OCI-LY1 (cell line): Measurements from ENCODE around the gene ADAMTS18.

Experiments used
- EZH2 ChIP-seq: fragments of 200-600 bp; sonication (generic), shearing (Covaris generic); IDR thresholded peaks from 2 replicates; pipeline ENCODE4 v1.8.0; 2017; ENCODE audit warnings: borderline replicate concordance, mixed run types, mild to moderate bottlenecking, antibody characterized with exemption, low read length, moderate library complexity, mixed read lengths
- TF ChIP-seq, protein P1 (sequence below): fragments of 200-600 bp; sonication (generic), shearing (Covaris generic); IDR thresholded peaks from 2 replicates; pipeline ENCODE4 v1.5.1; 2017; ENCODE audit warnings: mild to moderate bottlenecking, antibody characterized with exemption, low read length, moderate library complexity, mixed read lengths

DNA sequence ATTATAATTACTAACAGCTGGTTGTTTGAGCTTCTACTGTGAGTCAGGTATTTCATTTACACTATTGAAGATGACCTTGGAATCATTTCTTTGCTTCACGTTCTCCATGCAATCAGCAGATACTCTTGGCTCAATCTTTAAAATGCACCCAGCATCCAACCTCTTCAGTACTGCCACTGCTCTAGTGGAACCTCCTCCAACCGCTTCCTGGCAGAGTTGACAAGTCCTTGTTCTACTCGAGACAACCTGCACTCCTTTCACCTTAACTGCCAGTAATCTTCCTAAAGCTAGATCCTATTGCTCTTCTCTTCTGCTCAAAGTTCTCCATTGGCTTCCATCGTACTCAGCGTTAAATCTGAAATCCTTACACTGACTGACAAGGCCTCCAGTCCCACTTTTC is 149.2 kb downstream of the ADAMTS18 start:
- TF ChIP-seq, protein P1, sequence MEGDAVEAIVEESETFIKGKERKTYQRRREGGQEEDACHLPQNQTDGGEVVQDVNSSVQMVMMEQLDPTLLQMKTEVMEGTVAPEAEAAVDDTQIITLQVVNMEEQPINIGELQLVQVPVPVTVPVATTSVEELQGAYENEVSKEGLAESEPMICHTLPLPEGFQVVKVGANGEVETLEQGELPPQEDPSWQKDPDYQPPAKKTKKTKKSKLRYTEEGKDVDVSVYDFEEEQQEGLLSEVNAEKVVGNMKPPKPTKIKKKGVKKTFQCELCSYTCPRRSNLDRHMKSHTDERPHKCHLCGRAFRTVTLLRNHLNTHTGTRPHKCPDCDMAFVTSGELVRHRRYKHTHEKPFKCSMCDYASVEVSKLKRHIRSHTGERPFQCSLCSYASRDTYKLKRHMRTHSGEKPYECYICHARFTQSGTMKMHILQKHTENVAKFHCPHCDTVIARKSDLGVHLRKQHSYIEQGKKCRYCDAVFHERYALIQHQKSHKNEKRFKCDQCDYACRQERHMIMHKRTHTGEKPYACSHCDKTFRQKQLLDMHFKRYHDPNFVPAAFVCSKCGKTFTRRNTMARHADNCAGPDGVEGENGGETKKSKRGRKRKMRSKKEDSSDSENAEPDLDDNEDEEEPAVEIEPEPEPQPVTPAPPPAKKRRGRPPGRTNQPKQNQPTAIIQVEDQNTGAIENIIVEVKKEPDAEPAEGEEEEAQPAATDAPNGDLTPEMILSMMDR = no peak
- no peak for TF ChIP-seq EZH2
